Right atrium auricular region (tissue), 2 donors: ENCODE results near the gene TBC1D7. TPM values are rescaled to one million over a fixed set of nuclear protein-coding genes. Genes with fewer than 3 reads are reported as not detected.

ENCODE experiments used
- DNase-seq: peaks from one replicate; pipeline ENCODE4 v3.0.0-alpha.2; 2019; ENCODE audit warnings: low spot score
- H3K27ac ChIP-seq, 2 donors: fragments of 200-600 bp; sonication (generic); 1 replicate in 1 of 2; 2 replicates in 1 of 2; pipeline ENCODE4 v1.5.1; 2016 to 2019
- H3K27me3 ChIP-seq, 2 donors: fragments of 200-600 bp; sonication (generic); one replicate each; pipeline versions ENCODE4 v1.5.1 to v1.6.0; 2017 to 2019
- H3K36me3 ChIP-seq: fragments of 200-600 bp; sonication (generic); one replicate; pipeline ENCODE4 v1.5.1; 2016
- H3K4me1 ChIP-seq, 2 donors: fragments of 200-600 bp; sonication (generic); one replicate each; pipeline versions ENCODE4 v1.5.1 to v1.6.0; 2017 to 2019
- H3K4me3 ChIP-seq, 2 donors: fragments of 200-600 bp; sonication (generic); 1 replicate in 1 of 2; 2 replicates in 1 of 2; pipeline ENCODE4 v1.5.1; 2017 to 2019; ENCODE audit warnings: mild to moderate bottlenecking in 1 of 2, moderate library complexity in 1 of 2
- H3K9me3 ChIP-seq, 2 donors: fragments of 200-600 bp; sonication (generic); one replicate each; pipeline ENCODE4 v1.5.1; 2019
- total RNA-seq, 2 donors: library from RNA; depleted of rRNA; stranded (reverse); fragments of >200 nt; gene quantifications; one replicate each; pipeline ENCODE4 v1.1.0, GENCODE V29; 2016
- TF ChIP-seq, protein P1 (sequence below), 2 donors: fragments of 200-600 bp; sonication (generic); IDR thresholded peaks; one replicate each; pipeline ENCODE4 v1.5.1; 2019; ENCODE audit warnings: antibody characterized with exemption in 2 of 2

Gene TBC1D7
- total RNA-seq, 2 donors from 2014 or later: 15.0 to 27.0 TPM

DNA sequence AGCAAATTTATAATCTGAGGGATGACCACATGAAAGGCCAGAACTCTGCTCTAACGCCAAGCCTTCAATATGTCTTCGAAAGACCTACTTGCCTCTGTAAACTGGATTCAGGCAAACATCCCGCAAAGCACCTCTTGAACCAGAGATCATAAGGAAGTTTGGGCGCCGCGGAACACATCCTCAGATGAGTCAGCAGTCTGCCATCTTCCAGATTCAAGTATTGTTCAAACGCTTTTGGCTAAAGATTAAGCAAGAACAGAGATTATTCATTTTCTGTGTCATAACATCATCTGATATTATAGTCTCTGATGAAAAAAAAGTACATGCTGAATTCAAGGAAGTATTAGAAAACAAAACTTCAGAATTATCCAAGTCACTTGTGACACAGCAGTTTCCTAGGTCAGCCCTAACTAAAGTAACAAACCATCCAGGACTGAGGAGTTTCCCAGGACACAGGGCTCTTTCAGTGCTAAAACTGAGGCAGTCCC lies 20.8 kb downstream of the TBC1D7 start:
- peaks cover 0 to 31% of the 10 kb centered on the region in 2 donors for H3K4me1 ChIP-seq
- H3K9me3 ChIP-seq: no peaks in the 10 kb centered on the region
- H3K27me3 ChIP-seq: no peaks in the 10 kb centered on the region
- peaks cover 15% of the 10 kb centered on the region for H3K36me3 ChIP-seq
- peak overlapping the region; percentile 34 to 37 for H3K27ac ChIP-seq
- DNase-seq: peak; percentile 60
- TF ChIP-seq, protein P1, sequence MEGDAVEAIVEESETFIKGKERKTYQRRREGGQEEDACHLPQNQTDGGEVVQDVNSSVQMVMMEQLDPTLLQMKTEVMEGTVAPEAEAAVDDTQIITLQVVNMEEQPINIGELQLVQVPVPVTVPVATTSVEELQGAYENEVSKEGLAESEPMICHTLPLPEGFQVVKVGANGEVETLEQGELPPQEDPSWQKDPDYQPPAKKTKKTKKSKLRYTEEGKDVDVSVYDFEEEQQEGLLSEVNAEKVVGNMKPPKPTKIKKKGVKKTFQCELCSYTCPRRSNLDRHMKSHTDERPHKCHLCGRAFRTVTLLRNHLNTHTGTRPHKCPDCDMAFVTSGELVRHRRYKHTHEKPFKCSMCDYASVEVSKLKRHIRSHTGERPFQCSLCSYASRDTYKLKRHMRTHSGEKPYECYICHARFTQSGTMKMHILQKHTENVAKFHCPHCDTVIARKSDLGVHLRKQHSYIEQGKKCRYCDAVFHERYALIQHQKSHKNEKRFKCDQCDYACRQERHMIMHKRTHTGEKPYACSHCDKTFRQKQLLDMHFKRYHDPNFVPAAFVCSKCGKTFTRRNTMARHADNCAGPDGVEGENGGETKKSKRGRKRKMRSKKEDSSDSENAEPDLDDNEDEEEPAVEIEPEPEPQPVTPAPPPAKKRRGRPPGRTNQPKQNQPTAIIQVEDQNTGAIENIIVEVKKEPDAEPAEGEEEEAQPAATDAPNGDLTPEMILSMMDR (IDR thresholded peaks at IDR 0.05): no peak
- H3K4me3 ChIP-seq: no peak overlapping the region

DNA sequence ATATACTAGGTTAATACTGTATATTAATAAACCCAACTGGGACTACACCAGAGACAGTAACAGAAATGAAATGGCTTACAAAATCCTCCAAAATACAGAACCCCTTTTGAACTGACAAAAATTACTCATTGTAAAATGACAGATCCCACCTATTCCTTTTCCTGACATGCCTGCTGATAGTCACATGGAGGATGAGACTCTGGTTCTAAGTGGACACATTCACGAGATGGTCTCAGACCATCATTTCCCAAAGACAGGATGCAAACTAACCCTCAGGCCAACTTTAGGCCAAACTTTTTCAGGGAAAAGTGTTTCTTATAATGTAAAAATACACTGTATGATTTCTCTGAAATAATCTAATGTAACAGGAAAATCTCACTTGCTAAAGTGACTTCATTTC lies 22.5 kb downstream of the TBC1D7 start:
- TF ChIP-seq, protein P1 (IDR thresholded peaks at IDR 0.05): no peak
- Histone ChIP-seq H3K4me1 (peaks cover 0 to 38% of the 10 kb centered on the region in 2 donors), H3K36me3 (peaks cover 15% of the 10 kb centered on the region), H3K9me3 (no peaks in the 10 kb centered on the region), H3K4me3 (no peak overlapping the region), H3K27me3 (no peaks in the 10 kb centered on the region), H3K27ac (no peak overlapping the region)
- DNase-seq: no peak

DNA sequence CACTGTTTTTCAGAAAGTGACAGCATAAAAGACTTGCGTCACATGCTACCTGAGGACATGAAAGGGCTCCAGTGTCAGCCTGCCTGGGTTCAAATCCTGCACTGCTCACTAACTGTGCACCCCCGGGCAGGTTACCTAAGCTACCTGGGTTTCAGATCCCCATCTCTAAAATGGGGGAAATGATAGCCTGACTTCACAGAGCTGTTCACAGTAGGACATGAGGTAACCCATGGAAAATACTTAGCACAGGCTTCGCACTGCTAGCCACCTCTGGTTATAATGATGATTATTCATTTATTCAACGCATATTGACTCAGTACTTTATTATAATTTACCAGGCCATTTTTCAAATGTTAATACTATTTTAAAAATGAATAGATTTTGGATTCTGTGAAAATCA lies 23.0 kb downstream of the TBC1D7 start:
- no peak for DNase-seq
- H3K4me1 ChIP-seq: peaks cover 0 to 38% of the 10 kb centered on the region in 2 donors
- no peak overlapping the region for H3K4me3 ChIP-seq
- H3K9me3 ChIP-seq: no peaks in the 10 kb centered on the region
- H3K27ac ChIP-seq: peak overlapping the region in 1 of 2 donors; percentile 71
- H3K27me3 ChIP-seq: no peaks in the 10 kb centered on the region
- peaks cover 19% of the 10 kb centered on the region for H3K36me3 ChIP-seq
- TF ChIP-seq, protein P1 (IDR thresholded peaks at IDR 0.05): no peak

DNA sequence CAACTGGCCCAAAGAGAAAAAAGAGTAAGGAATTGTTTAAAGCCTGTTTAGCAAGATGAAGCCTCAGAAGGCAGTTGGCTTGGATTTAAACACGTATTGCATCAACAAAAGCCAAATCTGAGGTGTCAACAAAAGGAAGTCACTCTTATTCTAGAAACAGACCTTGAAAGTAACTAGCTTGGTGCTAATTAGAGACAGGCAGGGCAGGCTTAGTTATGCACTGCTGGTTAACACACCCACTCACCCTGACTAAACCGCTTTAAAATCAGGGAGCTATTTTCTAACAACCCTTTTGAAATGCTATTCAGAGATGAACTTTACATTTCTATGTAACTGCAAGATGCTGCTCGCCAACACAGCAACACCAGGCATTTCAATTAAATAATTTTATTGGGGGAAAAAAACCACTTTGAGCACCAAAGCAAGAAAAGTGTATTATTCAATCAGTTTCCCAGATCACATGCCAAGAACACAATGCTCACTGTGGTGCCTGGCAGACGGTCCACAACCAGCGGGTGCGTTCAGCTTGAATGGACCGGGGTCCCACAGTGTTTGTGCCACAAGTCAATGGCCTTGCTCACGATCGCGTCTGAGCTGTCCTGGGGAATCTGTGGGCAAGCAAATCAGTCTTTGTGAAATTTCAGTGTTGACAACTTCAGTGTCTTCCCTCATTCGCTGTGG lies 23.6 kb downstream of the TBC1D7 start:
- peak; percentile 28 for DNase-seq
- H3K36me3 ChIP-seq: peaks cover 23% of the 10 kb centered on the region
- peak overlapping the region; percentile 71 to 80 for H3K27ac ChIP-seq
- peaks cover 0 to 38% of the 10 kb centered on the region in 2 donors for H3K4me1 ChIP-seq
- H3K27me3 ChIP-seq: no peaks in the 10 kb centered on the region
- TF ChIP-seq, protein P1 (IDR thresholded peaks at IDR 0.05): no peak
- H3K4me3 ChIP-seq: no peak overlapping the region
- no peaks in the 10 kb centered on the region for H3K9me3 ChIP-seq

DNA sequence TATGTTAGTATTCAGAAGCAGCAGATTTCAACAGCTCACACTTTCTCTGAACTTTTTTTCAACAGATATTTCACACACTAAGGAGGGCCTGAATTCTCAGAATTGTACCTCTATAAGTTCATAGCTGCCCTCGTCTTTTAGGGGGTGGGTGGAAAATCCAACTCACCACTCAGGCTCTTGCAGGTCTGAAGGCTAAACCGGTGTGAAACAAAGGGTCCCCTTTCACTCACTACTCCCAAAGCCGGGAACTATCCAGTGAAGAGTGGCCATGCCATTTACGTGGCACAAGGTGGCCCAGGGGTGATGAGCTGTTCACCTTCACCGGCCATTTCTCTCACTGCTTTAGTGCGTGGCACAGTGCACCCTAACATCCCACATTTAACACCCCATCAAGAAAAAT lies 24.2 kb downstream of the TBC1D7 start:
- TF ChIP-seq, protein P1 (IDR thresholded peaks at IDR 0.05): no peak
- no peak overlapping the region for H3K4me3 ChIP-seq
- H3K9me3 ChIP-seq: no peaks in the 10 kb centered on the region
- H3K27me3 ChIP-seq: no peaks in the 10 kb centered on the region
- peak; percentile 28 for DNase-seq
- H3K36me3 ChIP-seq: peaks cover 23% of the 10 kb centered on the region
- H3K27ac ChIP-seq: peak overlapping the region; percentile 71 to 80
- peaks cover 0 to 38% of the 10 kb centered on the region in 2 donors for H3K4me1 ChIP-seq
